Endothelial cell (in vitro differentiated cells): ENCODE data around the gene COG5. TPM values are rescaled to one million over a fixed set of nuclear protein-coding genes. Genes with fewer than 3 reads are reported as not detected.

Experiments
- DNase-seq: peaks from one replicate; pipeline ENCODE4 v3.0.0; 2021; ENCODE audit warnings: low spot score
- H3K27ac Mint-ChIP-seq: one replicate; pipeline ENCODE4 v1.8.0; 2021; ENCODE audit warnings: mixed read lengths, inconsistent platforms; ENCODE audit not compliant: unreplicated experiment
- H3K27me3 Mint-ChIP-seq: one replicate; pipeline ENCODE4 v1.8.0; 2021; ENCODE audit warnings: mild to moderate bottlenecking, moderate library complexity, mixed read lengths, inconsistent platforms; ENCODE audit not compliant: unreplicated experiment
- H3K36me3 Mint-ChIP-seq: one replicate; pipeline ENCODE4 v1.8.0; 2021; ENCODE audit warnings: mild to moderate bottlenecking, low read depth, mixed read lengths, inconsistent platforms; ENCODE audit not compliant: unreplicated experiment
- H3K4me1 Mint-ChIP-seq: one replicate; pipeline ENCODE4 v1.8.0; 2021; ENCODE audit warnings: mild to moderate bottlenecking, mixed read lengths, inconsistent platforms; ENCODE audit not compliant: unreplicated experiment
- H3K4me3 Mint-ChIP-seq: one replicate; pipeline ENCODE4 v1.8.0; 2021; ENCODE audit warnings: mild to moderate bottlenecking, mixed read lengths, inconsistent platforms; ENCODE audit not compliant: unreplicated experiment
- H3K9me3 Mint-ChIP-seq: one replicate; pipeline ENCODE4 v1.8.0; 2021; ENCODE audit warnings: mixed read lengths, inconsistent platforms; ENCODE audit not compliant: unreplicated experiment
- total RNA-seq: library from RNA; stranded (reverse); fragmentation: NEBNext Ultra II Directional; extraction: Animal tissue kit (Norgen Biotek cat#: 25700); gene quantifications from one replicate; pipeline ENCODE4 v1.2.1, GENCODE V29; 2021; ENCODE audit not compliant: unreplicated experiment
- TF ChIP-seq, protein P1 (sequence below): fragments of 200-600 bp; sonication (generic); IDR thresholded peaks from one replicate; pipeline ENCODE4 v1.5.0; 2021; ENCODE audit warnings: antibody characterized with exemption; ENCODE audit not compliant: unreplicated experiment

COG5 gene
- total RNA-seq, 1 donor from 2014 or later, result 26.7 TPM

DNA sequence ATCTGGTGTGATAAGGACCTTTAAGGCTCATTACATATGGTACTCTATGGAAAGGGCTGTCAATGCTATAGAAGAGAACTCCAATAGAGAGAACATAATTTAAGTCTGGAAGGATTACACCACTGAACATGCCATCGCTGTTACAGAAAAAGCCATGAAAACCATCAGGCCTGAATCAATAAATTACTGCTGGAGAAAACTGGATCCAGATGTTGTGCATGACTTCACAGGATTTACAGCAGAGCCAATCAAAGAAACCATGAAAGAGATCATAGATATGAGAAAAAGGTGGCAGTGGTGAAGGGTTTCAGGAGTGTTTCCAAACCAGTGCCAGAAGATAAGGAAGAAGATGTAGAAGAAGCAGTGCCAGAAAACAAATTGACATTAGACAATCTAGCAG lies 112.8 kb downstream of the COG5 start:
- no peaks in the 10 kb centered on the region for H3K36me3 Mint-ChIP-seq
- H3K4me1 Mint-ChIP-seq, result no peaks in the 10 kb centered on the region
- peaks cover 2% of the 10 kb centered on the region for H3K27me3 Mint-ChIP-seq
- H3K9me3 Mint-ChIP-seq, result no peaks in the 10 kb centered on the region
- H3K4me3 Mint-ChIP-seq, result no peak overlapping the region
- no peak overlapping the region for H3K27ac Mint-ChIP-seq
- TF ChIP-seq, protein P1, sequence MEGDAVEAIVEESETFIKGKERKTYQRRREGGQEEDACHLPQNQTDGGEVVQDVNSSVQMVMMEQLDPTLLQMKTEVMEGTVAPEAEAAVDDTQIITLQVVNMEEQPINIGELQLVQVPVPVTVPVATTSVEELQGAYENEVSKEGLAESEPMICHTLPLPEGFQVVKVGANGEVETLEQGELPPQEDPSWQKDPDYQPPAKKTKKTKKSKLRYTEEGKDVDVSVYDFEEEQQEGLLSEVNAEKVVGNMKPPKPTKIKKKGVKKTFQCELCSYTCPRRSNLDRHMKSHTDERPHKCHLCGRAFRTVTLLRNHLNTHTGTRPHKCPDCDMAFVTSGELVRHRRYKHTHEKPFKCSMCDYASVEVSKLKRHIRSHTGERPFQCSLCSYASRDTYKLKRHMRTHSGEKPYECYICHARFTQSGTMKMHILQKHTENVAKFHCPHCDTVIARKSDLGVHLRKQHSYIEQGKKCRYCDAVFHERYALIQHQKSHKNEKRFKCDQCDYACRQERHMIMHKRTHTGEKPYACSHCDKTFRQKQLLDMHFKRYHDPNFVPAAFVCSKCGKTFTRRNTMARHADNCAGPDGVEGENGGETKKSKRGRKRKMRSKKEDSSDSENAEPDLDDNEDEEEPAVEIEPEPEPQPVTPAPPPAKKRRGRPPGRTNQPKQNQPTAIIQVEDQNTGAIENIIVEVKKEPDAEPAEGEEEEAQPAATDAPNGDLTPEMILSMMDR, result no peak
- no peak for DNase-seq

DNA sequence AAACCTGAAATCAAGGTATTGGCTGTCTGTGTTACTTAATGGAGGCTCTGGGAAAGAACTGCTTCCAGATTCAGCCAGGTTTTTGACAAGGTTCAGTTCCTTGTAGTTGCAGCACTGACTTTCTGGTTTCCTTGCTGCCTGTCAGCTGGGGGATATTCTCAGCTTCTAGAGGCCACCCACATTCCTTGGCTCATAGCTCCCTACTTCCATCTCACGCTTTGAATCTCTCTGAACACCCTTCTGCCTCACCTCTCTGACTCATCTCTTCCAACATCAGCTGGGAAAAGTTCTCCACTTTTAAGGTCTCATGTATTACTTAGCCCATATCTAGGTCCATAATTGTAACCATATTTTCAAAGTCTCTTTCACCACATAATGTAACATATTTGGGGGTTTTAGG lies 116.7 kb downstream of the COG5 start:
- H3K4me3 Mint-ChIP-seq, result no peak overlapping the region
- H3K27me3 Mint-ChIP-seq, result peaks cover 2% of the 10 kb centered on the region
- no peak overlapping the region for H3K27ac Mint-ChIP-seq
- no peaks in the 10 kb centered on the region for H3K9me3 Mint-ChIP-seq
- no peaks in the 10 kb centered on the region for H3K4me1 Mint-ChIP-seq
- no peaks in the 10 kb centered on the region for H3K36me3 Mint-ChIP-seq
- no peak for DNase-seq
- TF ChIP-seq, protein P1, result no peak

DNA sequence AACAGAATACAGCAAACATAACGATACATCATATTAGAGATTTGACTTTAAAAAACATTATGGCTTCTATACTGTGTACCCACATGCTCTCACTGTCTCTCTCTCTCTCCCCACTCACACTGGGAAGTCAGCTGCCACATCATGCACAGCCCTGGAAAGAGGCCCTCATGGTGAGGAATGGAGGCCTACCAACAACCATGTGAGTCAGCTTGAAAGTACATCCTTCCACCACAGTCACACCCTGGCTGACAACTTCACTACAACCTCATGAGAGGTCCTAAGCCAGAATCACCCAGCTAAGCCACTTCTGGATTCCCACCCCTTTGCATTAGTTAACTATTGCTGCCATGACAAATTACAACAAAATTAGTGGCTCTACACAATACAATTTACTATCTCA lies 117.2 kb downstream of the COG5 start:
- H3K9me3 Mint-ChIP-seq, result no peaks in the 10 kb centered on the region
- TF ChIP-seq, protein P1, result no peak
- no peaks in the 10 kb centered on the region for H3K36me3 Mint-ChIP-seq
- H3K27ac Mint-ChIP-seq, result no peak overlapping the region
- H3K4me1 Mint-ChIP-seq, result no peaks in the 10 kb centered on the region
- H3K27me3 Mint-ChIP-seq, result peaks cover 2% of the 10 kb centered on the region
- no peak overlapping the region for H3K4me3 Mint-ChIP-seq
- DNase-seq, result no peak

DNA sequence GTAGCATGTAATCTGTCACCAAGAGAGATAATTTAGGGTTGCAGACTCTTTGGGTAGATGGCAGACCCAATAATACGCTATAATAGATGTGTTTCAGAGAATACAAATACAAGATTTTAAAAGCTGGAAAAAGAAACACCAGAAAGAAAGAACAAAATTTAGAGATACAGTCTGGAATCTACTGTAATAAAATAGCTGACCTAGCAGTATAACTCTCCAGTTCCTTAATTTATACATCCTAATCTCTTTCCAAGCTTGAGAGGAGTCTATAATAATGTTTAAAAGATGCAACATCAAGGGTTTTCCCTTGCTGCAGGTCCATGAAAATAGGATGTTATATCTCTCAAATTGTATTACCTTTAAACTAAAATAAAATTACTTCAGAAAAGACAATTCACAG lies 121.0 kb downstream of the COG5 start:
- Mint-ChIP-seq H3K4me3 (no peak overlapping the region), H3K27me3 (no peaks in the 10 kb centered on the region), H3K27ac (no peak overlapping the region), H3K36me3 (no peaks in the 10 kb centered on the region), H3K9me3 (no peaks in the 10 kb centered on the region), H3K4me1 (peaks cover 2% of the 10 kb centered on the region)
- TF ChIP-seq, protein P1, result no peak
- DNase-seq, result no peak

DNA sequence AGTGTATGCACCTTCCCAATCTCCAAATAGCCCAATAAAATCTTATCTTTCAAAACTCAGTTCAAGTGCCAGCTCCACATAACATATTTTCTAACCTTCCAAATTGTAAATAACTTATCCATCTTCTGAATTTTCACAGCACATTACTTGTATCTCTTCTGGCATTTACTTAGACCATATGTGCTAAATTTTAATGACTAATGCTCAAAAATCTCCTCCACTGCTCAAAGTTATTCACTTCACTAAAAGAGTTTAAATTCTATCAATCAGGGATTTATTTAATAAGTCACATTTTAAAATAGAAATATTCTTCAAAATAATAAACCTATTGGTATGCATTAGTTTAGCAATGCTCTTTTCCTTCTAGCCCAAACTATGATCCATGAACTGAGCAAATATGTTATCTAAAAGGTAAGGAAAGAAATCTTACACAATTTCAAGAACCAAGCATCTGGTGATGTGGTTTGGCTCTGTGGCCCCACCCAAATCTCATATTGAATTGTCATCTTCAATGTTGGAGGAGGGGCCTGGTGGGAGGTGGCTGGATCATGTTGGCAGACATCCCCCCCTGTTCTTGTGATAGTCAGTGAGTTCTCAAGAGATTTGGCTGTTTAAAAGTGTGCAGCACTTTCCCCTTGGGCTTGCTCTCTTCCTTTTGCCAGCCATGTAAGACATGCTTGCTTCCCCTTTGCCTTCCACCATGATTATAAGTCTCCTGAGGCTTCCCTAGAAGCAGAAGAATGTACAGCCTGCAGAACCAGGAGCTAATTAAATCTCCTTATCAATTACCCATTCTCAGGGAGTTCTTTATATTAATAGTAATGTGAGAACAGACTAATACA lies 121.9 kb downstream of the COG5 start:
- peaks cover 2% of the 10 kb centered on the region for H3K4me1 Mint-ChIP-seq
- DNase-seq, result no peak
- no peak overlapping the region for H3K4me3 Mint-ChIP-seq
- no peaks in the 10 kb centered on the region for H3K9me3 Mint-ChIP-seq
- H3K27me3 Mint-ChIP-seq, result no peaks in the 10 kb centered on the region
- no peak overlapping the region for H3K27ac Mint-ChIP-seq
- TF ChIP-seq, protein P1, result no peak
- no peaks in the 10 kb centered on the region for H3K36me3 Mint-ChIP-seq
